Measurements from ENCODE around the gene ATP8A2.

The ATP8A2 gene

DNA sequence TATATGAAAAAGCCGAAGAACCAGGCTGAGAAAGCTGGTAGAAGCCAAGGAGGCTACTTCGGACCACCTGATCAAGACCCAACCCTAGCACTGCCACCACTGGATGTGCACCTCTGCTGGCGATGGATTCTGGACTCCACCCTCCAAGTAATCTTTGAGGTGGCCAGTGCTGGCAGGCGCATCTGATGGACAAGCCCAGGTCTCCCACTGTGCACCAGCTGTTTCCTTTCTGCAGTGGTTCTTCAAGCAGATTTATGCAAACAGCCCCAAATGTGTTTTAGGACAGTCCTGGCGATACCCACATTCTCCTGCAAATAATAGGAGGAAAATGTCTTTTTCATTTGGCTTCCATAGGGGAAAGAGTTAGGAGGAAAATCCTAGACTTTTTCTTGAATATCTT, 507.7 kb downstream of the ATP8A2 start:
- no peak for DNase-seq (ENCODE audit: low spot score)
- TF ChIP-seq, protein P1, sequence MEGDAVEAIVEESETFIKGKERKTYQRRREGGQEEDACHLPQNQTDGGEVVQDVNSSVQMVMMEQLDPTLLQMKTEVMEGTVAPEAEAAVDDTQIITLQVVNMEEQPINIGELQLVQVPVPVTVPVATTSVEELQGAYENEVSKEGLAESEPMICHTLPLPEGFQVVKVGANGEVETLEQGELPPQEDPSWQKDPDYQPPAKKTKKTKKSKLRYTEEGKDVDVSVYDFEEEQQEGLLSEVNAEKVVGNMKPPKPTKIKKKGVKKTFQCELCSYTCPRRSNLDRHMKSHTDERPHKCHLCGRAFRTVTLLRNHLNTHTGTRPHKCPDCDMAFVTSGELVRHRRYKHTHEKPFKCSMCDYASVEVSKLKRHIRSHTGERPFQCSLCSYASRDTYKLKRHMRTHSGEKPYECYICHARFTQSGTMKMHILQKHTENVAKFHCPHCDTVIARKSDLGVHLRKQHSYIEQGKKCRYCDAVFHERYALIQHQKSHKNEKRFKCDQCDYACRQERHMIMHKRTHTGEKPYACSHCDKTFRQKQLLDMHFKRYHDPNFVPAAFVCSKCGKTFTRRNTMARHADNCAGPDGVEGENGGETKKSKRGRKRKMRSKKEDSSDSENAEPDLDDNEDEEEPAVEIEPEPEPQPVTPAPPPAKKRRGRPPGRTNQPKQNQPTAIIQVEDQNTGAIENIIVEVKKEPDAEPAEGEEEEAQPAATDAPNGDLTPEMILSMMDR (IDR thresholded peaks at IDR 0.05; ENCODE audit: borderline replicate concordance, control extremely low read depth, extremely low read depth, insufficient read depth, missing control alignments) = no peak
- in situ Hi-C loops (cut with MboI; ENCODE audit: low sequenced_read_pairs, unreplicated experiment) = no loop called here

DNA sequence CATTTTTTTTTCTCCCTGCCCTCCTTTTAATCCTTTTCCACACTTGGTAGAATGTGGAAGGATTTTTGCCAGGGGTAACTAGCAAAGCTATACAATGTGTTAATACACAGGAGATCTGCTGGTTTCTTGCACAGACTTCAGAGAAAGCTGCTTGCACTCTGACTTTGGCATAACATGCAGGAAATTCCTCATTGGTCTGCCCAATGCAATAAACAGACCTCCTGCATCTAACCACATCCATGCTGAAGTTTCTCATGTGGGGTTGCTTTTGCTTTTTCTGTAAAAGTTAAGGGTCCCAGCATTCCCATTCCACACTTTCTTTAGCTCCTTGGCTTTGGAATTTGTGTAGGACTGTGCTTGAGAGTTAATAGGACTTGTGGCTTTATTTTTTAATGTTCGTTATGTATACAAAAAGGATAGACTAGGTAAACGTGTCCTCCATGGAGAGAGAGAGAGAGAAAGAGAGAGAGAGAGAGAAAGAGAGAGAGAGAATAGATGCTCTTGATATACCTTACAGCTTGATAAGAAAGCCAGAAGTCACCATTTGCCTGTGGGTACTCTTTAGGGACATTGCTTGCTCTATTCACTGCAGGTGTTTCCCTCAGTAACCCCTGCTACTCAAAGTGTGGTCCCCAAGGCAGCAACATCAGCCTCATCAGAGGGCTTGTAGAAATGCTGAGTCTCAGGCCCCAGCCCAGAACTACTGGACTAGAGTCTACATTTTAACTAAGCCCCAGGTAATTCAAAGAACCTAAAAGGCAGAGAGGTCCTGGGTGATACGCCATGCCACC, 509.6 kb downstream of the ATP8A2 start:
- DNase-seq (ENCODE audit: low spot score) = no peak
- TF ChIP-seq, protein P1 (IDR thresholded peaks at IDR 0.05; ENCODE audit: borderline replicate concordance, control extremely low read depth, extremely low read depth, insufficient read depth, missing control alignments) = no peak
- in situ Hi-C loops (cut with MboI; ENCODE audit: low sequenced_read_pairs, unreplicated experiment) = no loop called here

DNA sequence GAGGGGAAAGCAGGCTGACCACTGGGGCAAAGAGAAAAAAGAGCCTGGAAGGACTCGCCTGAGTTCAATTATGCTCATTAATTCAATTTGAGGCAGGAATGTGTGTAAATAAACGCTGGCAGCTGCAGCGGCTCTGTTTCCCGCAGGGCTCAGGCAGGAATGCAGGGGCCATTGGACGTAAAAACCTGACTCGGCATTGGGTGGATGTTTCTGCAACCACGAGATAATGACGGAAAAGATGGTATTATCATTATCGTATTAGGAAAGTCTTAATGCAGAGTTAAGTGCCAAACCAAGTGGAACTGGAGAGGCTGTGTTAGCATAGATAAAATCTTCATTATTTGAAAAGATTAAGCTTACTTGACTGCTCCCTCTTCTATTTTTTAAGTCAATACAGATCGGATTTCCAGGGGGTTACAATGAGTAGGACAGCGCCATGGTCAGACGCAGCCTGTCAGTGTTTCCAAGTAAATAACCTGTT, 510.2 kb downstream of the ATP8A2 start:
- TF ChIP-seq, protein P1 (IDR thresholded peaks at IDR 0.05; ENCODE audit: borderline replicate concordance, control extremely low read depth, extremely low read depth, insufficient read depth, missing control alignments) = no peak
- no peak for DNase-seq (ENCODE audit: low spot score)
- in situ Hi-C loops (cut with MboI; ENCODE audit: low sequenced_read_pairs, unreplicated experiment) = no loop called here

DNA sequence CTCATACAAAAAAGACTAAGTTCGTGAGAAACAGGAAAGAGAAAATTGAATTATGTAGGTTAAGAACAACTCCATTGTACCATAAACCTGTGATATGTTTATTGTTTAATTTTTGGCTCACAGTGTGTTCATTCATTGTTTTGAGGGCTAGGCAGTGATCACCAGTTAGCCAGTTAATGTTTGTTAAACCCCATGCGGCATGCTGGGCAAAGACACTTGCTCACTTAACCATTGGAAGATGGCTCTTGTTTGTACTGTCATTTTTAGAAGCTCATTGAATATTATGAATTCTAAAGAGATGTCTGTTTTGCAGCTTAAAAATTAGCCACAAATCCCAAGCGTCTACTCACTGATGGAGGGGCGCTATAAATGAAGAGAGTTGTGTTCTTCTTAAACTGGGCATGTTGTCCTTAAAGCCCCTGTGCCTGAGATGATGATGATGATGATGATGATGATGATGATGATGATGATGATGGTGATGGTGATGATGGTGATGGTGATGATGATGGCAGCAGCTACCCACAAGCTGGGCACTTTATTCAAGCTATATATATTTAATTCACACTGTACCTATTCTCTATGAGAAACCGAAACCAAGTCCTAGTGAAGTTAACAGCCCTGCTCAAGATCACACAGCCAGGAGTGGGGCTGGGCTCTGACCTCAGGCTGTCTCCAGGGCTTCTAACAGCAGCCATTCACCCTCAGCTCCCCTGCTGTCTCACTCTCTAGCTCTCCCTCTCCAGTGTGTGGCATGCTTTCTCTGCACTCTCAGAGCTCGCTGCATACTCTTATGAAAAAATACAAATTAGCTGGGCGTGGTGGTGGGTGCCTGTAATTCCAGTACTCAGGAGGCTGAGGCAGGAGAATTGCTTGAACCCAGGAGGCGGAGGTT, 510.9 kb downstream of the ATP8A2 start:
- in situ Hi-C loops (cut with MboI; ENCODE audit: low sequenced_read_pairs, unreplicated experiment) = no loop called here
- TF ChIP-seq, protein P1 (IDR thresholded peaks at IDR 0.05; ENCODE audit: borderline replicate concordance, control extremely low read depth, extremely low read depth, insufficient read depth, missing control alignments) = no peak
- DNase-seq (ENCODE audit: low spot score) = no peak

DNA sequence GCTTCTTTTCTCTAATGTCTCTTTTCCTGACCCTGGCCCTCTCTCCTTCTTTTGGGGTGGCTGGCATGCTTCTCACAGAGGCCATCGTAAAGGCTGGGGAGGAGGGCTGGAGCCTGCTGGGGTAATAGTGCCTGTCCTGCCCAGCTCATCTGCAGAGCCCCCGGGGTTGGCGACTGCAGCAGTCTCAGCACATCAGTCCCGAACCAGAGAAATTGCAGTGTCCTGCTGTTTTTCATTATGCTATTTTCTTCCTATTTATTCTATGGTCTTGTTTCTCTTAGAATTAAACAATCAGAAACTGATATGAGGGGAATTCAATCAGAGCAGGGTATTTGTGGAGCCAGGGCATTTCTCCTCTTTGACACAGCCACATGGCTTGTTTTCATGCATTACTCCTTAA, 513.6 kb downstream of the ATP8A2 start:
- in situ Hi-C loops (cut with MboI; ENCODE audit: low sequenced_read_pairs, unreplicated experiment) = no loop called here
- no peak for DNase-seq (ENCODE audit: low spot score)
- TF ChIP-seq, protein P1 (IDR thresholded peaks at IDR 0.05; ENCODE audit: borderline replicate concordance, control extremely low read depth, extremely low read depth, insufficient read depth, missing control alignments) = no peak

DNA sequence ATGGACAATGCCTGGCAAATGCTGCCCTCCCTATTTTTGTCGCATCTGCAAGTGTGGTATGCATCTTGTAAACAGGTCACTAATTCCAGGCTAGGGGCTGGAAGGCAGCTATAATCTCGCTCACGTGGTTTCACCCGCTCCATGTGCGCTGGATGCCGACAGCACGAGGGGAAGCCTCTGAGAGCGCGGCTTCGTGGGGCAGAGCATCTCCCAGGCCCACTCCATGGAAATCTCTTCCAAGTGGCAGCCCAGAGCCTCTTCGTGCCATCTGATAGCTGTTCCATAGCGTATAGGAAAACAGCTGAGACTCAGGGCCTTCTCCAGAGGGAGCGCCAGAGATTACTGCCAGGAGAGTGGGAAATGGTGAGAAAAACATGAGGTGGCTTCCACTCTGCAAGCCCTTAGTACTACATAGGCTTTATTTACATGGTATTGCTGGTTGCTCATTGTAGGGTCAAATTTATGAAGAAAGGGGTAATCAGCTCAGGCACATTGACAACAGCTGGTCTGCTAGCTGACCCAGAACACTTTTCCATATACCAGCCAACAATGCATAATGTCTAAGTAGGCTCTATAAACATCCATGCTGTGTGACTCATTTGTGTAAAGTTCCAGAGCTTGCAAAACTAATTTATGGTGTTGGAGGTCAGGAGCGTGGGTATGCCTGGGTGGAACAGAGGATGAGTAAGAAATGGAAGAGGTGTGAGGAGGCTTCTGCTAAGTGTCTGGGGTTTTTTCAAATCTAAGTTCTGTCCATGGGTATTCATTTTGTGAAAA, 514.9 kb downstream of the ATP8A2 start:
- DNase-seq (ENCODE audit: low spot score) = no peak
- TF ChIP-seq, protein P1 (IDR thresholded peaks at IDR 0.05; ENCODE audit: borderline replicate concordance, control extremely low read depth, extremely low read depth, insufficient read depth, missing control alignments) = no peak
- in situ Hi-C loops (cut with MboI; ENCODE audit: low sequenced_read_pairs, unreplicated experiment) = no loop called here
